SK-N-SH (cell line): Measurements from ENCODE around the gene ARHGAP26. TPM values are rescaled to one million over a fixed set of nuclear protein-coding genes. Genes with fewer than 3 reads are reported as not detected.

ENCODE experiments used
- CTCF ChIA-PET: fragments of 300-600, 350-600 bp; formaldehyde crosslinking; extraction: SDS; loops from one replicate; lab custom pipeline; 2021; lab: Yijun Ruan, JAX
- POLR2A ChIA-PET: fragments of 350-600 bp; sonication (Branson Sonifier 250); formaldehyde crosslinking; extraction: SDS; loops from one replicate; lab custom pipeline; 2020; ENCODE audit warnings: antibody characterized with exemption, inconsistent platforms; lab: Yijun Ruan, JAX
- DNase-seq: peaks from one replicate; pipeline ENCODE4 v3.0.0; 2012
- H2AFZ ChIP-seq: fragments of 200-600 bp; sonication (generic); 2 replicates; pipeline ENCODE4 v1.8.1; 2016; ENCODE audit warnings: antibody characterized with exemption, mild to moderate bottlenecking, low read depth
- H3F3A ChIP-seq: fragments of 200-600 bp; sonication (generic); replicated peaks from 2 replicates; pipeline ENCODE3; 2016; ENCODE audit warnings: antibody characterized with exemption, mild to moderate bottlenecking; ENCODE audit not compliant: insufficient read depth
- H3K27ac ChIP-seq, 2 experiments: fragments of 200-500 bp in 1 of 2; fragments of 200-600 bp in 1 of 2; sonication (Bioruptor generic) in 1 of 2; sonication (generic), shearing (Covaris generic) in 1 of 2; 2 replicates each; pipeline versions ENCODE4 v1.5.1 to v1.6.1; 2014 to 2016; ENCODE audit warnings: low read depth in 2 of 2, inconsistent platforms in 1 of 2, low read length in 1 of 2, mild to moderate bottlenecking in 1 of 2, mixed read lengths in 1 of 2
- H3K27me3 ChIP-seq: fragments of 200-600 bp; sonication (generic), shearing (Covaris generic); 2 replicates; pipeline ENCODE4 v1.6.1; 2016; ENCODE audit warnings: mixed run types; ENCODE audit not compliant: insufficient read depth
- H3K36me3 ChIP-seq, 2 experiments: fragments of 200-500 bp in 1 of 2; fragments of 200-600 bp in 1 of 2; sonication (Bioruptor generic) in 1 of 2; sonication (generic) in 1 of 2; replicated peaks in 1 of 2; 2 replicates each; pipeline versions ENCODE3 to v1.5.1; 2014 to 2016; ENCODE audit warnings: low read length in 1 of 2, mild to moderate bottlenecking in 1 of 2; ENCODE audit not compliant: insufficient read depth in 2 of 2, control insufficient read depth in 1 of 2
- H3K4me1 ChIP-seq, 2 experiments: fragments of 200-500 bp in 1 of 2; fragments of 200-600 bp in 1 of 2; sonication (Bioruptor generic) in 1 of 2; sonication (generic), shearing (Covaris generic) in 1 of 2; 2 replicates each; pipeline versions ENCODE4 v1.5.1 to v1.6.1; 2014 to 2016; ENCODE audit warnings: low read depth in 1 of 2, low read length in 1 of 2, mixed run types in 1 of 2; ENCODE audit not compliant: insufficient read depth in 2 of 2, control insufficient read depth in 1 of 2
- H3K4me2 ChIP-seq: fragments of 200-600 bp; sonication (generic), shearing (Covaris generic); 2 replicates; pipeline ENCODE4 v1.6.1; 2017; ENCODE audit warnings: mixed run types
- H3K4me3 ChIP-seq, 2 experiments: fragments of 200-500 bp in 1 of 2; fragments of 200-600 bp in 1 of 2; sonication (Bioruptor generic) in 1 of 2; sonication (generic), shearing (Covaris generic) in 1 of 2; 2 replicates each; pipeline versions ENCODE4 v1.5.1 to v1.8.1; 2014 to 2016; ENCODE audit warnings: low read depth in 2 of 2, inconsistent platforms in 1 of 2, low read length in 1 of 2, mild to moderate bottlenecking in 1 of 2, mixed read lengths in 1 of 2, moderate library complexity in 1 of 2
- H3K79me2 ChIP-seq: fragments of 200-600 bp; sonication (generic); 2 replicates; pipeline ENCODE4 v1.8.1; 2017; ENCODE audit warnings: mild to moderate bottlenecking; ENCODE audit not compliant: insufficient read depth
- H3K9ac ChIP-seq: fragments of 200-600 bp; sonication (generic); 2 replicates; pipeline ENCODE4 v1.6.1; 2017; ENCODE audit warnings: mixed run types
- H3K9me2 ChIP-seq: fragments of 200-600 bp; sonication (generic); 2 replicates; pipeline ENCODE4 v1.6.1; 2017; ENCODE audit warnings: mixed run types
- H3K9me3 ChIP-seq: fragments of 200-600 bp; sonication (generic); 2 replicates; pipeline ENCODE4 v1.6.1; 2017; ENCODE audit warnings: mixed run types, mild to moderate bottlenecking, moderate library complexity
- H4K20me1 ChIP-seq: fragments of 200-600 bp; sonication (generic); 2 replicates; pipeline ENCODE4 v1.6.1; 2017; ENCODE audit warnings: mild to moderate bottlenecking, mixed run types; ENCODE audit not compliant: insufficient read depth
- ELF1 ChIP-seq: IDR thresholded peaks from 2 replicates; pipeline ENCODE4 v1.4.0; 2012
- FOXJ3 ChIP-seq: sonication (generic); formaldehyde crosslinking; IDR thresholded peaks from 2 replicates; pipeline ENCODE4 v1.5.1; 2020; ENCODE audit warnings: mild to moderate bottlenecking, missing genetic modification reagents
- GABPA ChIP-seq: IDR thresholded peaks from 2 replicates; pipeline ENCODE4 v1.4.0; 2012; ENCODE audit warnings: low read depth, mild to moderate bottlenecking
- IRF3 ChIP-seq: fragments of 150-350 bp; IDR thresholded peaks from 2 replicates; pipeline ENCODE4 v1.6.1; 2016; ENCODE audit warnings: mild to moderate bottlenecking, low read depth, low read length
- NFIC ChIP-seq: IDR thresholded peaks from 2 replicates; pipeline ENCODE4 v1.4.0; 2012; ENCODE audit warnings: borderline replicate concordance
- NRF1 ChIP-seq: IDR thresholded peaks from 2 replicates; pipeline ENCODE4 v1.6.1; 2012; ENCODE audit warnings: low read depth, mild to moderate bottlenecking, low read length
- POLR2AphosphoS5 ChIP-seq: IDR thresholded peaks from 2 replicates; pipeline ENCODE4 v1.6.1; 2012; ENCODE audit warnings: low read depth, low read length
- RAD21 ChIP-seq: IDR thresholded peaks from 2 replicates; pipeline ENCODE4 v1.6.1; 2012; ENCODE audit warnings: mild to moderate bottlenecking, low read length
- RXRA ChIP-seq: IDR thresholded peaks from 2 replicates; pipeline ENCODE4 v1.4.0; 2012; ENCODE audit warnings: low read depth, mild to moderate bottlenecking, borderline replicate concordance
- TAF1 ChIP-seq: IDR thresholded peaks from 2 replicates; pipeline ENCODE4 v1.6.1; 2012; ENCODE audit warnings: low read depth, mild to moderate bottlenecking, low read length, moderate library complexity, borderline replicate concordance
- TEAD4 ChIP-seq: IDR thresholded peaks from 2 replicates; pipeline ENCODE4 v1.4.0; 2012; ENCODE audit warnings: mild to moderate bottlenecking, borderline replicate concordance; ENCODE audit not compliant: insufficient read depth
- USF2 ChIP-seq: fragments of 150-350 bp; IDR thresholded peaks from 2 replicates; pipeline ENCODE4 v1.6.1; 2017; ENCODE audit warnings: antibody characterized with exemption, low read length, low read depth, borderline replicate concordance
- WGBS: methylation state at CpG from one replicate; pipeline ENCODE4 v1.1.6; 2017; ENCODE audit warnings: low lambda C conversion rate; 5-methylcytosine and 5-hydroxymethylcytosine counted together
- polyA plus RNA-seq, 3 experiments: library from polyadenylated mRNA; depleted of rRNA; stranded (reverse); fragments of >200 nt; gene quantifications; 2 replicates each; pipeline ENCODE4 v1.2.3, GENCODE V29; 2012
- TF ChIP-seq, protein P1 (sequence below): IDR thresholded peaks from 2 replicates; pipeline ENCODE4; 2012
- TF ChIP-seq, protein P2 (sequence below): IDR thresholded peaks from 2 replicates; pipeline ENCODE4 v1.4.0; 2012; ENCODE audit warnings: low read depth, borderline replicate concordance

ARHGAP26 gene
- polyA plus RNA-seq, 1 of the 3 experiments (the other 2 are of a cell fraction): 6.1 TPM

DNA sequence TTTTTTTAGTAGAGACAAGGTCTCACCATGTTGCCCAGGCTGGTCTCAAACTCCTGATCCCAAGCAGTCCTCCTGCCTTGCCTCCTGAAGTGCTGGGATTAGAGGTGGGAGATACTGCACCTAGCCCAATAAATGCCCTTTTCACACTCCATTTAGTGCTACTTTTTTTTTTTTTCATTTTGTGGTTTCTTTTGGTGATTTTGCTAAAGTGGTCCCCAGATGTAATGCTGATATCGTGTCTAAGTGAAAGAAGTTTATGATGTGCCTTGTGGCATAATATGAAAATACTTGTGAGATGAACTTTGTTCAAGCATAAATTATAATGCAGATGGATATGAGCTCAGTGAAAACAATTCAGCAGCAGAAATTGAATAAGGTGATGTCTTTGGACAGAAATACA, 227.4 kb downstream of the ARHGAP26 start:
- no peaks in the 10 kb centered on the region for H3K79me2 ChIP-seq
- no peak for DNase-seq
- POLR2A ChIA-PET: no interaction called here
- peaks cover 9% of the 10 kb centered on the region for H3F3A ChIP-seq
- no peaks in the 10 kb centered on the region for H3K9me3 ChIP-seq
- no peaks in the 10 kb centered on the region for H3K9me2 ChIP-seq
- peaks cover 0 to 12% of the 10 kb centered on the region in 2 experiments; a peak in 2 of 4 replicates for H3K4me1 ChIP-seq
- WGBS: 100% methylated on average over 1 of the region's 1 CpG
- no peak overlapping the region for H3K27ac ChIP-seq
- TF ChIP-seq POLR2AphosphoS5: no peak
- TF ChIP-seq IRF3: no peak
- no peak for TF ChIP-seq GABPA
- no peak for TF ChIP-seq FOXJ3
- TF ChIP-seq RAD21: no peak
- TF ChIP-seq NRF1: no peak
- no peak for TF ChIP-seq TAF1
- no peak for TF ChIP-seq NFIC
- TF ChIP-seq RXRA: no peak
- no peak for TF ChIP-seq TEAD4
- TF ChIP-seq ELF1: no peak
- TF ChIP-seq, protein P1, sequence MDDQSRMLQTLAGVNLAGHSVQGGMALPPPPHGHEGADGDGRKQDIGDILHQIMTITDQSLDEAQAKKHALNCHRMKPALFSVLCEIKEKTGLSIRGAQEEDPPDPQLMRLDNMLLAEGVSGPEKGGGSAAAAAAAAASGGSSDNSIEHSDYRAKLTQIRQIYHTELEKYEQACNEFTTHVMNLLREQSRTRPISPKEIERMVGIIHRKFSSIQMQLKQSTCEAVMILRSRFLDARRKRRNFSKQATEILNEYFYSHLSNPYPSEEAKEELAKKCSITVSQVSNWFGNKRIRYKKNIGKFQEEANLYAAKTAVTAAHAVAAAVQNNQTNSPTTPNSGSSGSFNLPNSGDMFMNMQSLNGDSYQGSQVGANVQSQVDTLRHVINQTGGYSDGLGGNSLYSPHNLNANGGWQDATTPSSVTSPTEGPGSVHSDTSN: no peak
- no peak for TF ChIP-seq USF2
- TF ChIP-seq, protein P2, sequence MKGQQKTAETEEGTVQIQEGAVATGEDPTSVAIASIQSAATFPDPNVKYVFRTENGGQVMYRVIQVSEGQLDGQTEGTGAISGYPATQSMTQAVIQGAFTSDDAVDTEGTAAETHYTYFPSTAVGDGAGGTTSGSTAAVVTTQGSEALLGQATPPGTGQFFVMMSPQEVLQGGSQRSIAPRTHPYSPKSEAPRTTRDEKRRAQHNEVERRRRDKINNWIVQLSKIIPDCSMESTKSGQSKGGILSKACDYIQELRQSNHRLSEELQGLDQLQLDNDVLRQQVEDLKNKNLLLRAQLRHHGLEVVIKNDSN: no peak
- H3K4me2 ChIP-seq: no peak overlapping the region
- H3K27me3 ChIP-seq: no peaks in the 10 kb centered on the region
- no peak overlapping the region for H3K9ac ChIP-seq
- no peaks in the 10 kb centered on the region for H4K20me1 ChIP-seq
- H3K4me3 ChIP-seq: no peak overlapping the region
- H3K36me3 ChIP-seq: no peaks in the 10 kb centered on the region
- H2AFZ ChIP-seq: no peak overlapping the region
- CTCF ChIA-PET: interaction anchor here (1.2 kb wide), 1 partner anchor 406 kb away, joined by 3 read pairs; the partner anchor contains the start of gene NR3C1
